ENCODE measurements around the gene PRKAG3.

The PRKAG3 gene

GRCh38 chr2:218839888-218840287 is 8.3 kb upstream of the PRKAG3 start:
- DNase-seq (ENCODE audit: low read depth in 2 of 2), result no peak

- no peak for DNase-seq (ENCODE audit: low read depth in 2 of 2)
Measured at GRCh38 chr2:218839430-218839829, 7.8 kb upstream of the PRKAG3 start.

GRCh38 chr2:218837495-218837894 is 5.9 kb upstream of the PRKAG3 start:
- DNase-seq (ENCODE audit: low read depth in 2 of 2), result no peak

GRCh38 chr2:218834685-218835084 is 3.1 kb upstream of the PRKAG3 start:
- no peak for DNase-seq (ENCODE audit: low read depth in 2 of 2)

- DNase-seq (ENCODE audit: low read depth in 2 of 2), result no peak
Measured at GRCh38 chr2:218833023-218833609, 1.5 kb upstream of the PRKAG3 start.

- no peak for DNase-seq (ENCODE audit: low read depth in 2 of 2)
Measured at GRCh38 chr2:218832520-218832919, 917 bp upstream of the PRKAG3 start.

- DNase-seq (ENCODE audit: low read depth in 2 of 2), result no peak
Measured at GRCh38 chr2:218832081-218832480, 478 bp upstream of the PRKAG3 start.

- DNase-seq (ENCODE audit: low read depth in 2 of 2), result no peak
Measured at GRCh38 chr2:218830526-218831306, 887 bp downstream of the PRKAG3 start.

- no peak for DNase-seq (ENCODE audit: low read depth in 2 of 2)
Measured at GRCh38 chr2:218829868-218830451, 1.6 kb downstream of the PRKAG3 start.

- no peak for DNase-seq (ENCODE audit: low read depth in 2 of 2)
Measured at GRCh38 chr2:218828477-218828778, 3.2 kb downstream of the PRKAG3 start.

GRCh38 chr2:218827701-218828476 is 3.7 kb downstream of the PRKAG3 start:
- no peak for DNase-seq (ENCODE audit: low read depth in 2 of 2)

GRCh38 chr2:218826791-218827190 is 4.8 kb downstream of the PRKAG3 start:
- no peak for DNase-seq (ENCODE audit: low read depth in 2 of 2)

GRCh38 chr2:218824004-218824403 is 7.6 kb downstream of the PRKAG3 start:
- no peak for DNase-seq (ENCODE audit: low read depth in 2 of 2)

- DNase-seq (ENCODE audit: low read depth in 2 of 2), result no peak
Measured at GRCh38 chr2:218823196-218823855, 8.3 kb downstream of the PRKAG3 start.

- no peak for DNase-seq (ENCODE audit: low read depth in 2 of 2)
Measured at GRCh38 chr2:218822622-218823021, 9.0 kb downstream of the PRKAG3 start.

- DNase-seq (ENCODE audit: low read depth in 2 of 2), result no peak
Measured at GRCh38 chr2:218821605-218822211, 9.9 kb downstream of the PRKAG3 start.

GRCh38 chr2:218820746-218821369 is 10.7 kb downstream of the PRKAG3 start:
- DNase-seq (ENCODE audit: low read depth in 2 of 2), result no peak

- no peak for DNase-seq (ENCODE audit: low read depth in 2 of 2)
Measured at GRCh38 chr2:218819093-218819492, 12.5 kb downstream of the PRKAG3 start.

GRCh38 chr2:218816561-218817011 is 15.0 kb downstream of the PRKAG3 start:
- DNase-seq (ENCODE audit: low read depth in 2 of 2), result no peak

- no peak for DNase-seq (ENCODE audit: low read depth in 2 of 2)
Measured at GRCh38 chr2:218815649-218816048, 16.0 kb downstream of the PRKAG3 start.

- no peak for DNase-seq (ENCODE audit: low read depth in 2 of 2)
Measured at GRCh38 chr2:218815244-218815637, 16.4 kb downstream of the PRKAG3 start.
